K562 (cell line): Measurements from ENCODE around the gene UGT2B7. TPM values are rescaled to one million over a fixed set of nuclear protein-coding genes. Genes with fewer than 3 reads are reported as not detected.

Experiments used
- ATAC-seq: fragments of 200-7000 bp; cut with Tn5 transposase; 3 replicates; pipeline ENCODE4 v1.9.1; 2020; ENCODE audit warnings: moderate library complexity
- BruUV-seq: library from RNA; stranded (reverse); fragments of 400-500 nt; replicated peaks from 2 replicates; lab custom pipeline; 2021; lab: Mats Ljungman, UMichigan
- CTCF ChIA-PET: fragments of 300-600 bp; formaldehyde crosslinking; extraction: SDS; loops from one replicate; lab custom pipeline; 2021; ENCODE audit warnings: low intra/inter-chr PET ratio; lab: Yijun Ruan, JAX
- POLR2A ChIA-PET: fragments of 300-600, 350-650 bp; sonication (Branson Sonifier 250); formaldehyde crosslinking; extraction: SDS; loops from one replicate; lab custom pipeline; 2021; ENCODE audit warnings: antibody characterized with exemption, inconsistent platforms; lab: Yijun Ruan, JAX
- DNase-seq, 4 experiments: peaks; one replicate each; pipeline versions ENCODE4 v3.0.0 to v3.0.0-alpha.2; 2011 to 2018; ENCODE audit warnings: low spot score in 3 of 4, mixed read lengths in 3 of 4; ENCODE audit errors: extremely low read depth in 1 of 4
- FAIRE-seq: peaks from 2 replicates; lab custom pipeline; 2011; peaks lifted over from hg19 to GRCh38; lab: Jason Lieb, UNC
- H2AFZ ChIP-seq: 2 replicates; pipeline ENCODE4 v1.6.0; 2011; ENCODE audit warnings: low read depth, low read length, control low read depth, inconsistent platforms
- H3K27ac ChIP-seq: fragments of 200-600 bp; 3 replicates; pipeline ENCODE4 v1.8.0; 2011; ENCODE audit warnings: low read depth, mild to moderate bottlenecking, control low read depth, inconsistent platforms, low read length, moderate library complexity, mixed read lengths; ENCODE audit errors: extremely low read depth
- H3K27me3 ChIP-seq, 2 experiments: fragments of 300-600 bp in 1 of 2; 2 replicates in 1 of 2; 3 replicates in 1 of 2; pipeline versions ENCODE4 v1.6.0 to v1.8.0; 2011; ENCODE audit warnings: inconsistent platforms in 2 of 2, low read length in 2 of 2, mild to moderate bottlenecking in 1 of 2, mixed read lengths in 1 of 2, moderate library complexity in 1 of 2; ENCODE audit not compliant: control insufficient read depth in 2 of 2, insufficient read depth in 2 of 2
- H3K36me3 ChIP-seq: fragments of 300-600 bp; 3 replicates; pipeline ENCODE4 v1.8.0; 2011; ENCODE audit warnings: mild to moderate bottlenecking, low read length, inconsistent platforms; ENCODE audit not compliant: control insufficient read depth, insufficient read depth
- H3K4me1 ChIP-seq, 2 experiments: fragments of 200-600 bp in 1 of 2; replicated peaks in 1 of 2; 2 replicates in 1 of 2; 3 replicates in 1 of 2; pipeline versions ENCODE4 v1.5.1 to v1.8.0; 2011; ENCODE audit warnings: inconsistent platforms in 2 of 2, low read length in 2 of 2, mild to moderate bottlenecking in 1 of 2, mixed read lengths in 1 of 2, moderate library complexity in 1 of 2; ENCODE audit not compliant: control insufficient read depth in 2 of 2, insufficient read depth in 2 of 2
- H3K4me2 ChIP-seq: 2 replicates; pipeline ENCODE4 v1.6.1; 2011; ENCODE audit warnings: low read length, control low read depth, inconsistent platforms, mixed read lengths; ENCODE audit not compliant: insufficient read depth
- H3K4me3 ChIP-seq: fragments of 200-600 bp; sonication (generic), shearing (Covaris generic); 2 replicates; pipeline ENCODE4 v1.5.1; 2016; ENCODE audit warnings: control low read depth, inconsistent platforms
- H3K79me2 ChIP-seq: fragments of 200-600 bp; 3 replicates; pipeline ENCODE4 v1.8.0; 2011; ENCODE audit warnings: low read length, inconsistent platforms; ENCODE audit not compliant: control insufficient read depth, insufficient read depth
- H3K9ac ChIP-seq, 2 experiments: 2 replicates each; pipeline versions ENCODE4 v1.6.0 to v1.6.1; 2011; ENCODE audit warnings: low read depth in 2 of 2, low read length in 2 of 2, control low read depth in 1 of 2, inconsistent platforms in 1 of 2, mild to moderate bottlenecking in 1 of 2, mixed read lengths in 1 of 2; ENCODE audit not compliant: insufficient read depth in 1 of 2
- H3K9me1 ChIP-seq: one replicate; pipeline ENCODE4 v1.6.0; 2011; ENCODE audit warnings: inconsistent platforms, mild to moderate bottlenecking, low read length, moderate library complexity; ENCODE audit not compliant: control insufficient read depth, insufficient read depth
- H3K9me3 ChIP-seq: replicated peaks from 2 replicates; pipeline ENCODE4 v1.5.1; 2011; ENCODE audit warnings: low read depth, low read length, inconsistent platforms; ENCODE audit not compliant: control insufficient read depth, insufficient read depth
- H4K20me1 ChIP-seq: replicated peaks from 2 replicates; pipeline ENCODE4 v1.6.1; 2011; ENCODE audit warnings: low read length, inconsistent platforms, mixed read lengths; ENCODE audit not compliant: control insufficient read depth, insufficient read depth
- ARNT ChIP-seq, 2 experiments: fragments of 450-650 bp; IDR thresholded peaks; 2 replicates each; pipeline ENCODE4 v1.6.1; 2016; ENCODE audit warnings: mild to moderate bottlenecking in 1 of 2
- CREBBP ChIP-seq: IDR thresholded peaks from one replicate; pipeline ENCODE4 v1.6.1; 2012; ENCODE audit warnings: low read depth, mild to moderate bottlenecking, control low read depth, inconsistent platforms, low read length
- FUS ChIP-seq: fragments of 200-400 bp; formaldehyde crosslinking; optimal IDR thresholded peaks from 2 replicates; pipeline ENCODE3; 2017; ENCODE audit warnings: low read depth, low read length
- GTF3C2 ChIP-seq: IDR thresholded peaks from 3 replicates; pipeline ENCODE4 v1.6.1; 2011; ENCODE audit warnings: borderline replicate concordance, mild to moderate bottlenecking, moderate library complexity; ENCODE audit not compliant: insufficient read length; ENCODE audit errors: extremely low read depth
- MYC ChIP-seq, 2 experiments: fragments of 250-450 bp in 1 of 2; sonication (Bioruptor Pico) in 1 of 2; IDR thresholded peaks; 2 replicates each; pipeline versions ENCODE4 v1.5.1 to v1.6.1; 2012 to 2021; ENCODE audit warnings: low read depth in 2 of 2, borderline replicate concordance in 1 of 2, improper control_type of control experiment in 1 of 2, low read length in 1 of 2, mild to moderate bottlenecking in 1 of 2, moderate library complexity in 1 of 2
- POLR2B ChIP-seq: fragments of 450-650 bp; IDR thresholded peaks from 2 replicates; pipeline ENCODE4 v1.6.1; 2018; ENCODE audit warnings: low read depth; ENCODE audit not compliant: partially characterized antibody
- RAD21 ChIP-seq, 2 experiments: fragments of 250-450 bp in 1 of 2; fragments of 450-650 bp in 1 of 2; sonication (Bioruptor Pico) in 1 of 2; formaldehyde crosslinking in 1 of 2; IDR thresholded peaks in 1 of 2; conservative IDR thresholded peaks in 1 of 2; 2 replicates each; pipeline versions ENCODE4 v1.4.0 to v1.8.0; 2020 to 2022; ENCODE audit warnings: mild to moderate bottlenecking in 2 of 2, moderate library complexity in 1 of 2
- WGBS: fragments of 100-300 bp; shearing (Covaris generic); methylation state at CpG from one replicate; pipeline ENCODE4 v1.1.6; 2016; ENCODE audit warnings: low coverage, mixed read lengths; ENCODE audit not compliant: insufficient coverage; ENCODE audit errors: missing lambda C conversion rate; 5-methylcytosine and 5-hydroxymethylcytosine counted together
- in situ Hi-C: fragments of 300-500 bp; cut with MboI; formaldehyde crosslinking; loops from 4 replicates; pipeline ENCODE4 v1.15.0; 2018; ENCODE audit warnings: inconsistent platforms, mixed read lengths
- intact Hi-C: fragments of 100-400 bp; cut with micrococcal nuclease; formaldehyde crosslinking; loops from 2 replicates; pipeline ENCODE4 v1.14.2; 2022
- polyA plus RNA-seq, 8 experiments: library from polyadenylated mRNA; depleted of rRNA in 4 of 8; stranded (reverse) in 5 of 8; unstranded in 3 of 8; fragments of >200 nt; fragmentation: Nextera tagmentation in 2 of 8; fragmentation: Illumina TruSeq in 1 of 8; extraction: Ambion mirVana in 2 of 8; extraction: Trizol in 1 of 8; gene quantifications; 2 replicates each; pipeline versions ENCODE4 v1.2.1 to v1.2.3, GENCODE V29; 2011 to 2014; ENCODE audit warnings: inconsistent platforms in 1 of 8, missing spikeins in 1 of 8
- total RNA-seq, 7 experiments: library from RNA; depleted of rRNA in 6 of 7; stranded (reverse); fragments of >200 nt in 6 of 7; fragmentation: Illumina TruSeq in 2 of 7; extraction: Trizol in 2 of 7; gene quantifications; 2 replicates each; pipeline versions ENCODE4 v1.2.1 to v1.2.3, GENCODE V29; 2011 to 2021; ENCODE audit warnings: low replicate concordance in 1 of 7

UGT2B7 gene
- total and polyA plus RNA-seq, 9 of the 15 experiments (the other 6 are each of a cell fraction or from before 2014, with no cell fraction given) = 0.04 to 0.18 (median 0.14) TPM; not detected in 5

- Histone ChIP-seq H3K36me3 (no peaks in the 10 kb centered on the region), H3K4me2 (no peak overlapping the region), H3K9ac (no peak overlapping the region), H2AFZ (no peak overlapping the region), H3K4me3 (no peak overlapping the region), H3K27ac (no peak overlapping the region), H3K9me3 (no peaks in the 10 kb centered on the region), H4K20me1 (no peaks in the 10 kb centered on the region), H3K9me1 (no peaks in the 10 kb centered on the region), H3K79me2 (no peaks in the 10 kb centered on the region), H3K27me3 (no peaks in the 10 kb centered on the region), H3K4me1 (no peaks in the 10 kb centered on the region)
- intact Hi-C loops (no loop called here), in situ Hi-C loops (no loop called here)
- no TSS peak for BruUV-seq
- POLR2A ChIA-PET = no interaction called here
- CTCF ChIA-PET = no interaction called here
- WGBS = 3% methylated on average over 2 of the region's 2 CpGs
- DNase-seq (no peak), FAIRE-seq (no peak), ATAC-seq (no peak)
- TF ChIP-seq MYC (IDR thresholded peaks at IDR 0.05; ENCODE audit: low read depth, low read length) (no peak), MYC (CRISPR knock-in tag; IDR thresholded peaks at IDR 0.05; ENCODE audit: borderline replicate concordance, low read depth) (no peak), CREBBP (no peak)
Measured at GRCh38 chr4:69078852-69079251, 17.4 kb upstream of the UGT2B7 start.

GRCh38 chr4:69088473-69088872 is 7.8 kb upstream of the UGT2B7 start:
- no peak for TF ChIP-seq FUS
- no peak for TF ChIP-seq ARNT (IDR thresholded peaks at IDR 0.05)
- no peak for TF ChIP-seq RAD21 (CRISPR knock-in tag; conservative IDR thresholded peaks at IDR 0.05 in 1 of 2, IDR thresholded peaks at IDR 0.05 in 1 of 2)
- TF ChIP-seq POLR2B = no peak
- no peak for TF ChIP-seq GTF3C2
- ChIA-PET CTCF (no interaction called here), POLR2A (no interaction called here)
- H3K9me3 ChIP-seq = no peaks in the 10 kb centered on the region; the same call in none of the 2 replicates
- no peak overlapping the region for H3K27ac ChIP-seq
- no TSS peak for BruUV-seq
- in situ Hi-C loops (no loop called here), intact Hi-C loops (no loop called here)
- H3K4me1 ChIP-seq = no peaks in the 10 kb centered on the region
- ATAC-seq (no peak), FAIRE-seq (no peak), DNase-seq (no peak)
- no peaks in the 10 kb centered on the region for H4K20me1 ChIP-seq
- H3K4me2 ChIP-seq = no peak overlapping the region
- H3K4me3 ChIP-seq = no peak overlapping the region
- H3K9me1 ChIP-seq = no peaks in the 10 kb centered on the region
- H3K9ac ChIP-seq = no peak overlapping the region
- H3K79me2 ChIP-seq = no peaks in the 10 kb centered on the region
- H3K36me3 ChIP-seq = no peaks in the 10 kb centered on the region
- WGBS = 7% methylated on average over 2 of the region's 2 CpGs
- no peaks in the 10 kb centered on the region for H3K27me3 ChIP-seq
- H2AFZ ChIP-seq = no peak overlapping the region
